ENCODE data around the gene RETREG2.

The RETREG2 gene

GRCh38 chr2:219163156-219163555 lies 14.9 kb upstream of the RETREG2 start:
- H3K9ac ChIP-seq (ENCODE audit: low read depth, low read length, poor library complexity) = no peak overlapping the region
- H3K79me1 ChIP-seq (ENCODE audit: low read depth, low read length) = no peaks in the 10 kb centered on the region
- H2AFZ ChIP-seq (ENCODE audit: low read length) = no peak overlapping the region
- no peak overlapping the region for H3K4ac ChIP-seq (ENCODE audit: low read length)
- H3K4me1 ChIP-seq (ENCODE audit: control insufficient read depth in 2 of 2, insufficient read depth in 1 of 2, low read depth in 1 of 2, low read length in 2 of 2) = peaks cover 5 to 8% of the 10 kb centered on the region in 2 donors
- H3K36me3 ChIP-seq (replicated peaks in 1 of 2; ENCODE audit: control insufficient read depth in 2 of 2, insufficient read depth in 2 of 2, low read length in 2 of 2) = peaks cover 0 to under 1% of the 10 kb centered on the region in 2 donors
- DNase-seq (ENCODE audit: low spot score) = no peak
- no peak overlapping the region for H3K27ac ChIP-seq (replicated peaks; ENCODE audit: low read length)
- H3K27me3 ChIP-seq (ENCODE audit: control insufficient read depth in 3 of 3, insufficient read depth in 3 of 3, low read depth in 1 of 3, low read length in 3 of 3) = no peaks in the 10 kb centered on the region
- no peak overlapping the region for H3K23ac ChIP-seq (ENCODE audit: low read depth, low read length, poor library complexity)
- H3K4me3 ChIP-seq (ENCODE audit: low read length in 2 of 2) = no peak overlapping the region
- WGBS, 2 donors (ENCODE audit: extremely low coverage in 2 of 2, insufficient read length in 2 of 2, insufficient replicate concordance in 1 of 2) = no CpG with 5 or more reads among the region's 6 CpGs
- H3K18ac ChIP-seq (ENCODE audit: low read length) = no peak overlapping the region
- H4K91ac ChIP-seq (ENCODE audit: low read depth, low read length, poor library complexity) = no peak overlapping the region
- H2BK120ac ChIP-seq (ENCODE audit: low read depth, low read length) = no peak overlapping the region
- no peaks in the 10 kb centered on the region for H3K9me3 ChIP-seq (replicated peaks in 1 of 2; ENCODE audit: control insufficient read depth in 2 of 2, insufficient read depth in 1 of 2, low read depth in 1 of 2, low read length in 2 of 2)
- no peak overlapping the region for H2BK12ac ChIP-seq (ENCODE audit: low read length)
- no peak overlapping the region for H4K8ac ChIP-seq (ENCODE audit: low read depth, low read length)
- no peak overlapping the region for H3K14ac ChIP-seq (ENCODE audit: low read length)
- no peak overlapping the region for H2AK5ac ChIP-seq (ENCODE audit: low read depth, low read length)
- H2BK15ac ChIP-seq (ENCODE audit: low read length) = no peak overlapping the region
- no peak overlapping the region for H3K4me2 ChIP-seq (ENCODE audit: insufficient read depth, low read length, poor library complexity, severe bottlenecking)
- no peak overlapping the region for H2BK5ac ChIP-seq (ENCODE audit: low read length)

- Histone ChIP-seq H3K9ac (ENCODE audit: low read depth, low read length, poor library complexity) (no peak overlapping the region), H3K36me3 (replicated peaks in 1 of 2; ENCODE audit: control insufficient read depth in 2 of 2, insufficient read depth in 2 of 2, low read length in 2 of 2) (no peaks in the 10 kb centered on the region), H3K9me3 (replicated peaks in 1 of 2; ENCODE audit: control insufficient read depth in 2 of 2, insufficient read depth in 1 of 2, low read depth in 1 of 2, low read length in 2 of 2) (no peaks in the 10 kb centered on the region), H3K23ac (ENCODE audit: low read depth, low read length, poor library complexity) (no peak overlapping the region), H3K79me1 (ENCODE audit: low read depth, low read length) (no peaks in the 10 kb centered on the region), H3K14ac (ENCODE audit: low read length) (no peak overlapping the region), H4K91ac (ENCODE audit: low read depth, low read length, poor library complexity) (no peak overlapping the region), H3K27me3 (ENCODE audit: control insufficient read depth in 3 of 3, insufficient read depth in 3 of 3, low read depth in 1 of 3, low read length in 3 of 3) (no peaks in the 10 kb centered on the region), H2BK120ac (ENCODE audit: low read depth, low read length) (no peak overlapping the region), H3K27ac (replicated peaks; ENCODE audit: low read length) (no peak overlapping the region), H4K8ac (ENCODE audit: low read depth, low read length) (no peak overlapping the region), H2BK12ac (ENCODE audit: low read length) (no peak overlapping the region), H2BK5ac (ENCODE audit: low read length) (no peak overlapping the region), H2BK15ac (ENCODE audit: low read length) (no peak overlapping the region), H3K4me3 (ENCODE audit: low read length in 2 of 2) (no peak overlapping the region), H2AK5ac (ENCODE audit: low read depth, low read length) (no peak overlapping the region), H2AFZ (ENCODE audit: low read length) (no peak overlapping the region), H3K4ac (ENCODE audit: low read length) (no peak overlapping the region), H3K4me1 (ENCODE audit: control insufficient read depth in 2 of 2, insufficient read depth in 1 of 2, low read depth in 1 of 2, low read length in 2 of 2) (peaks cover 0 to 3% of the 10 kb centered on the region in 2 donors), H3K4me2 (ENCODE audit: insufficient read depth, low read length, poor library complexity, severe bottlenecking) (no peak overlapping the region), H3K18ac (ENCODE audit: low read length) (no peak overlapping the region)
- WGBS, 2 donors (ENCODE audit: extremely low coverage in 2 of 2, insufficient read length in 2 of 2, insufficient replicate concordance in 1 of 2) = no CpG with 5 or more reads among the region's 10 CpGs
- DNase-seq (ENCODE audit: low spot score) = no peak
Measured at GRCh38 chr2:219165058-219165911, 12.8 kb upstream of the RETREG2 start.

- Histone ChIP-seq H3K23ac (ENCODE audit: low read depth, low read length, poor library complexity) (no peak overlapping the region), H4K91ac (ENCODE audit: low read depth, low read length, poor library complexity) (no peak overlapping the region), H3K4ac (ENCODE audit: low read length) (no peak overlapping the region), H3K36me3 (replicated peaks in 1 of 2; ENCODE audit: control insufficient read depth in 2 of 2, insufficient read depth in 2 of 2, low read length in 2 of 2) (peaks cover 4 to 15% of the 10 kb centered on the region in 2 donors), H3K79me1 (ENCODE audit: low read depth, low read length) (no peaks in the 10 kb centered on the region), H3K27me3 (ENCODE audit: control insufficient read depth in 3 of 3, insufficient read depth in 3 of 3, low read depth in 1 of 3, low read length in 3 of 3) (no peaks in the 10 kb centered on the region), H3K18ac (ENCODE audit: low read length) (no peak overlapping the region), H3K9ac (ENCODE audit: low read depth, low read length, poor library complexity) (no peak overlapping the region), H3K4me2 (ENCODE audit: insufficient read depth, low read length, poor library complexity, severe bottlenecking) (no peak overlapping the region), H2AK5ac (ENCODE audit: low read depth, low read length) (no peak overlapping the region), H3K9me3 (replicated peaks in 1 of 2; ENCODE audit: control insufficient read depth in 2 of 2, insufficient read depth in 1 of 2, low read depth in 1 of 2, low read length in 2 of 2) (no peaks in the 10 kb centered on the region), H3K4me1 (ENCODE audit: control insufficient read depth in 2 of 2, insufficient read depth in 1 of 2, low read depth in 1 of 2, low read length in 2 of 2) (no peaks in the 10 kb centered on the region), H2AFZ (ENCODE audit: low read length) (no peak overlapping the region), H2BK5ac (ENCODE audit: low read length) (no peak overlapping the region), H2BK15ac (ENCODE audit: low read length) (no peak overlapping the region), H3K4me3 (ENCODE audit: low read length in 2 of 2) (no peak overlapping the region), H2BK12ac (ENCODE audit: low read length) (no peak overlapping the region), H3K14ac (ENCODE audit: low read length) (no peak overlapping the region), H4K8ac (ENCODE audit: low read depth, low read length) (no peak overlapping the region), H3K27ac (replicated peaks; ENCODE audit: low read length) (no peak overlapping the region), H2BK120ac (ENCODE audit: low read depth, low read length) (no peak overlapping the region)
- no CpG with 5 or more reads among the region's 5 CpGs for WGBS, 2 donors (ENCODE audit: extremely low coverage in 2 of 2, insufficient read length in 2 of 2, insufficient replicate concordance in 1 of 2)
- no peak for DNase-seq (ENCODE audit: low spot score)
Measured at GRCh38 chr2:219167997-219168396, 10.1 kb upstream of the RETREG2 start.

- H4K91ac ChIP-seq (ENCODE audit: low read depth, low read length, poor library complexity) = no peak overlapping the region
Measured at GRCh38 chr2:219168526-219168925, 9.5 kb upstream of the RETREG2 start.

More at GRCh38 chr2:219168526-219168925, 9.5 kb upstream of the RETREG2 start:
- Histone ChIP-seq H3K4me2 (ENCODE audit: insufficient read depth, low read length, poor library complexity, severe bottlenecking) (no peak overlapping the region), H3K4me1 (ENCODE audit: control insufficient read depth in 2 of 2, insufficient read depth in 1 of 2, low read depth in 1 of 2, low read length in 2 of 2) (no peaks in the 10 kb centered on the region), H3K9me3 (replicated peaks in 1 of 2; ENCODE audit: control insufficient read depth in 2 of 2, insufficient read depth in 1 of 2, low read depth in 1 of 2, low read length in 2 of 2) (no peaks in the 10 kb centered on the region), H3K4me3 (ENCODE audit: low read length in 2 of 2) (no peak overlapping the region), H2BK15ac (ENCODE audit: low read length) (no peak overlapping the region), H3K79me1 (ENCODE audit: low read depth, low read length) (no peaks in the 10 kb centered on the region), H3K9ac (ENCODE audit: low read depth, low read length, poor library complexity) (no peak overlapping the region), H3K27ac (replicated peaks; ENCODE audit: low read length) (no peak overlapping the region), H2BK120ac (ENCODE audit: low read depth, low read length) (no peak overlapping the region), H4K8ac (ENCODE audit: low read depth, low read length) (no peak overlapping the region), H3K18ac (ENCODE audit: low read length) (no peak overlapping the region), H3K27me3 (ENCODE audit: control insufficient read depth in 3 of 3, insufficient read depth in 3 of 3, low read depth in 1 of 3, low read length in 3 of 3) (no peaks in the 10 kb centered on the region), H3K4ac (ENCODE audit: low read length) (no peak overlapping the region), H2BK5ac (ENCODE audit: low read length) (no peak overlapping the region), H2BK12ac (ENCODE audit: low read length) (no peak overlapping the region), H3K14ac (ENCODE audit: low read length) (no peak overlapping the region), H3K36me3 (replicated peaks in 1 of 2; ENCODE audit: control insufficient read depth in 2 of 2, insufficient read depth in 2 of 2, low read length in 2 of 2) (peaks cover 4 to 21% of the 10 kb centered on the region in 2 donors), H2AFZ (ENCODE audit: low read length) (no peak overlapping the region), H2AK5ac (ENCODE audit: low read depth, low read length) (peak overlapping the region; percentile 71), H3K23ac (ENCODE audit: low read depth, low read length, poor library complexity) (no peak overlapping the region)
- no peak for DNase-seq (ENCODE audit: low spot score)
- WGBS, 2 donors (ENCODE audit: extremely low coverage in 2 of 2, insufficient read length in 2 of 2, insufficient replicate concordance in 1 of 2) = no CpG with 5 or more reads among the region's 6 CpGs
